Measurements from ENCODE around the gene NFIA. TPM values are rescaled to one million over a fixed set of nuclear protein-coding genes. Genes with fewer than 3 reads are reported as not detected.
A peak's percentile ranks its signal among the peaks of the same experiment; 100 is the strongest.

NFIA gene
- polyA plus RNA-seq, 1 donor, result 22.8 TPM

DNA sequence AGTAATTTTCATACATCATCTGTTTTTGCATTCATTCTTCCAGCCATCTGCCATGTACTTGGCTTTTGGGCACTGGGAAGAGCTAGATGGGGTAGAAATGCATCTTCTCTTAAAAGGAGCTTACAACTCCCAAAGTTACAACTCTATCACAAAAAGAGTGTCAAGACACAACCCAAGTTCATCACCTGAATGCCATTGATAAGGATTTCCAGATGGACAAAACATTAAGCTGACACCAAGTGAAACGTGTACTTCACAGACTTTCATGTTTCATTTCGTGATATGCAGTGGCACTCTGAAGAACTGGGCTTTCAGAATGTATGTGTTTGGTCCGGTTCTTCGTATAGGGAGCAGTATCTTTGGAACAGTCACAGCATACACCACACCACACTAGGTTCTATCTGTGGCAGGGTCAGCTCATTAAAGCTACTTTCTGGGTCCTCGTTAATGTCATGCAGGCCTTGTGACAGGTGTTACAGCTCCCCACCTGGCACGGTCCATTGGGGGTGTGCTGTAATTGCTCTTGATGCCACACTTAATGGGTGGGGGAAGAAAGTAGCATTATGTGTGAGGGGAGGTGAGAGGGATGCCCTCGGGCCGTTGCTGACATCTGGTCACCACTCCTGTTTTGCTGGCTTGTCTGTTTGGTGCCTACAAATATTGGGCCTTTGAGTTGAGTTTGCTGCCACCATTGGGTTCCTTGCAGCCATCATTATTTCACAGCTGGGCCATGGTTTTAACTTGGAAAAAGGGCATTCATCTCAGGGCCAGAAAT lies 164.9 kb downstream of the NFIA start:
- no peak for DNase-seq (ENCODE audit: low read depth)

DNA sequence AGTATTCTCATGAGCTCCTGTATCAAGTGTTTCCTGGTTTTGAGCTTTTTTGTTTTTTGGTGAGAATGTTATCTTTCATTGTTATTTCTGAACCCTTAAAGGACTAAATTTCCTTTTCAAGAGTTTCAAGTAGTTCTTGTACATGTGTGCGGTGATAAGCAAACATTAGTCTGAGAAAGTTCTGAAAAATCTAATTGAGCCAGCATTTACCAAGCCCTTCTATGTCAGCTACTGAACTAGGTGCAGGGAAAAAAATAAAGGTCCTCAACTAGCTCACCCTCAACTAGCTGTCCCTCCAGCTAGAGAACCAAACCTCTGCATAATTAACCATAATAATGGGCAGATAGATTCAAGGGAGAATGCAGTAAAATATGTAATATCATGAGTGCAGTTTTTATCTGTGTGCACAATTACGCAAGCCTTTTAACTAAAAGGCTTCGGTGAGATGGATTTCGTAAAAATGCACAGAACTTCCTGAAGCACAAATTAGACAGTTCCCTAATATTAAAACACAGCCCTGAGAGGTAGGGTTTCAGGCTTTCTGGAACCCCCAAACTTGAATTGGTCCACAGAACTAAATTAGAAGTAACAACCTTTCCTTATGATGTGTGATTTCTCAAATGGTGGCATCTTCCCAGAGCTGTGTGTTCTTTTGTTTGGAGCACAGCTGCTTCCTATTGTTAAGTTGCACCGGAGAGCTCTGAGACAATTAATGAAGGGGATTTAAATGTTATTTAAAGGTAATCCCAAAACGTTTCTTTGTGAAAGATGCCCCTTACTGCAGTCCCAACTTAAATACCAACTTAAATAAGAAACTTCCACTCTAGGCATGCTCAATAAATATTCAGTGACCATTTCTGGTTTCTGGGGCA lies 165.8 kb downstream of the NFIA start:
- no peak for DNase-seq (ENCODE audit: low read depth)

DNA sequence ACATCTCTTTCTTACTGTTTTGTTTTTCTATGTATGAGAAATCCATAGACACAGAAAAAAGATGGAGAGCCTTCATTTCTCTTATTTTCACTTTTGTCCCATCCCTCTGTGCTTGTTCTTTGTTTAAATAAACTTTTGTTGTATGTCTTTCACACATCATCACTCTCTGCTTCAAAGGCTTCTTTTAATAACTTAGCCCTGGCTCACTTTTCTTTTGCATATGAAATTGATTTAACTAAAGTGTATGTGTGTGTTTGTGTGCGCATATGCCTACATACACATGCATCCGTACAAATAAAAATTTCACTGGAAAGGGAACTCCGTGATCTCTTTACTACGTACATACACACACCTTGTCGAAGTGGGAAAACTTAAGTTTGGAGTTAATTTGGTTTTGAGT lies 168.6 kb downstream of the NFIA start:
- DNase-seq (ENCODE audit: low read depth), result no peak

DNA sequence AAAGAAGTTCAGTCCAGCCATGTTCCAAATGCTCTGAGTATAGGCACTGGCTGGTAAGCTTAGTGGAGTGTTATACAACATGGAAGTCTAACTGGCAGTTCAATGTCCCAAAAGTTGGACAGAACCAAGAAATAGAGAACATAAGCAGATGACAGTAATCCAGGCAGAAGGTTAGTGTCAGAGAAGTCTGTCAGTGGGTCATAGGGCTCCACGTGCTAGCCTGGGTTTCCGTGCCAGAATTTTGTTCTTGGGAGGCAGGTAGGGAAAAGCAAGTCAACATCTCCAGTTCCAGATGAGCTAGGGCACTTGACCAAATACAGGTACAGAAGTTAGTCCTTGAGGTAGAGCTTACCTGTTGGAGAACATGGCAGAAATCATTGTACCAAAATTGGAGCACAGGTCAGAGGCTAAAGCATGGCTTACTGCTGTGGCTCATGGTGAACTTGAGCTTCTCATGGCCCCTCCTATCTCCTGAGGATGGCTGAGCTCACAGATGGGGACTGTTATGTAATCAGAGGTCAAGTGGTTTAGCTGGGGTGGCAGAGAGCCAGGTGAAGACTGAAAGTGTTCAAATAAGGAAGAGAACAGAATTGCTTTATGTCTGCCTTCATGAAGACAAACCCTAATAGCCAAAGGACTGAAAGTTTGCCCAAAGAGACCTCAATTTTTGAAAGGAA lies 170.8 kb downstream of the NFIA start:
- no peak for DNase-seq (ENCODE audit: low read depth)

DNA sequence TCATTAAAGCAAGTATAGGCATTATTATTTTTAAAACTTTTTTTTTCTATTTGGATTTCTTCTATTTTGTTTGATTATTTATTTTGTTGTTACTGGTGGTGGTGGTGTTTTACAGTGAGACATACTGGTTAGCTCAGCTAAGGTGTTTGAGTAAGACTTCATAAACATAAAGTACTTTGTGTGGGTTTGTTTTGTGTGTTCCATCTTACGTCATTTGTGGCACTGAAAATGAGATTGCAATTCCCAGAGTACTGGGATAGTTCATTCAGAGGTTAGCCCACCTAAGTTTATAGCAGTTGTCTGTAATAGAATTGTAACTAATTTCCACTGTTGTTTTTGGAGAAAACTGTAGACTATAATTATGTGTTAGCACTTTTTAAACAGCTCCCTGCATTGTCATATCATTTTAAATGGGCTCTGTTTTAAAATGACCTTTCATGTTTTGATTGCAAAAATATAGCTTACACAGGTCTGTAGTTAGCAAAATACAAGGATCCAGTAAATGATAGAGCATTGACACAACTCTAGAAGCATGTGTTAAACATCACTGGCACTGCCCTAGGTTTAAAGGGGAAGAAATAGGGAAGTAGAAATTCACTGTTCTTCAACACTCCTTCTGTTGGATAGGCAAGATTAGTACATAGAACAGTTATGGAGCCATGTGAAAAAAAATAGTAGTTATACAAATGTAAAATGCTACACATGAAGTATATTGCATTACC lies 171.7 kb downstream of the NFIA start:
- no peak for DNase-seq (ENCODE audit: low read depth)

DNA sequence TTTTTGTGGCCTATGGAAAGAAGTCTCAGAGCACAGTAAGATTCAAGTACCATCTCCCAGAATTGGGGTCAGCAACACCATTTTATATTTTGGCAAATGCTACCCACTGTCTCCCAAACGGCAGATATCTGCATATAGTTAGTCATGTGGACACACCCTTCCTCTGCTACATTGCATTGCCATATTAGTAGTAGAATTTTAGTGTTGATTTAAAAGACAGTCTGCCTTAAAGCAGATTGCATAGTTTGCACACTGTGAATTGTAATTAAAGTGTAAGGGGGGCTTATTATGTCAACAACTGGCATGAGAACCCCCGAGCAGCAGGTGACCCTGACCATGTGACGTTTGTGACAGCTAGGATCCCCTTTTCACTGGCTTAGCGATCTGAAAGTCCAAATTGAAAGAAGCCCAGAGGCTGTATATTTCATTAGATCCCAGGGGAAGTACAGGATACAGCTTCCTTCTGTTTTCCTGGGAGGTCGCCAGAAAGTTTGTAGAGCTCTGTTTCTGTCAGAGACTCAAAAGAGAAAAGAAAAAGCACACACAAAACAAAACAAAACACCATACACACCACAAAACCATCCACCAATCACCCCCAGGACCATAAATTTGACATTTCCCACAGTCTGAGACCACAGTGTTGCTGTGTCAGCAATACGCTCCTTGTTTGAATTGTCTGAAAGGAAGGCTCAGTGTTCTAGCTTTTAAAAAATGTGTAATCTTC lies 172.4 kb downstream of the NFIA start:
- DNase-seq (ENCODE audit: low read depth), result peak; percentile 83

DNA sequence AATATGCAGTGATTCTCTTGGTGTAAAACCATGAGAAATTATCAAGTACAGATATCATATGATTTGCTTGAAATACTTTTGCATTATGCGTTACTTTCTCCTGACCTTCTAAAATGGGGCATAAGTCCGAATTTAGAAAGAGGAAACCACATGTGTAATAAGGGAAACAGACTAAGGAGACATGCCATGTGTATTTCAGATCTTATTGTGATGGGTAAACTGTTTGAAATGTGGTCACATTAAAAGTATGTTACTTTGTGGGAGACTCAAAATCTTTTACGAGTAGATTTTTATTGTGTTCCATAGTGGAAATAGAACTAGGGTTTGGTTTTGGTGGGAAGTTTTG lies 173.0 kb downstream of the NFIA start:
- no peak for DNase-seq (ENCODE audit: low read depth)

DNA sequence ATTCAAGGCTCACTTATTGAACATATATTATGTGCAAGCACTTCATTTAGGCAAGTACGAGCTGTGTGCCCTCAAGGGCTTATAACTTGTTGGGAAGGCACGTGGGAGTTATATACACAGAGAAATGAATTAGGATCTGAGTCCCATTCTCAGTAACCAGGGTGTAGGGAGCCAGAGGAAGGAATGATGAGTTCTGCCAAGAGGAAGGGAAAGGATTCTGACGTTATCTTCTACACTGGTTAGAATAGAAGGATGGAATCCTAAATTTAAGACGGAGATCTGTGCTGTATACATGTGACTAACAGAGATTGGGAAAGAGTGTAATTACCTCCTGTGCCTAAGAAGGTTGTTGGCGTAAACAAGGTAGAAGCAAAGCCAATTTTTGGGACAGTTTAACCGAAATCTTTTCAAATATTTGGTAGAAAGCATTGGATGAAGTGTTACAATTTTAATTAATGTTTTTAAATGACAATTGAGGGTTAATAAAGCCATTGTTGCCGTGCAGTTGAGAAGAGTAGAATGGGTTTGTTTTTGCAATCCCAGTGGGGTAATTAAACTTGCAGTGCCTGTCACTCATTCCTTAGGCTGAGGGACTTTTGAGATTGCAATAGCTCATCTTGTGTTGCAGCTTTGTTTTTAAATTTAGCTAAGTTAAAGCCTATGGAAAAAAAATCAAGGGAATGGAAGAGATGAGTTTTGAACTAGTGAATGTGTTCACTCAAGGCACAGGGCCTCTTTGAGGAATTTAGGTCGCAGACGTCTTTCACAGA lies 177.2 kb downstream of the NFIA start:
- DNase-seq (ENCODE audit: low read depth), result no peak

DNA sequence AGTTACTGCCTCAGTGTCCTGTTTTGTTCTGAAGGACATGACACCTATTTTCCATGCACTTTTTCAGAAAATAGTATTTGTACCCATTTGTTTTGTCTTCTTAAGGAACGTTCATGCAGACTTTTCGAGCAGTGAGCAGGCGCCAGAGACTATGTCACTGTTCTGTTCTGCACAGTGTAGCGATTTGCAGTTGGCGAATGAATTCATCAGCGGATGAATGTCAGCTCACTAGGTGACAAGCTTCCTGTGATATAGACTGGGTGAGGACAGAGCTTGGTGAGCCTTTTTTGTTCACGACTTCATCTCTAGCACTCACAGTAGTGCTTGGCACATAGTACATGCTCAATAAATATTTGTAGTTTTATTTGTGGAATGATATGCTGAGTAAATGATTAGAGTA lies 177.8 kb downstream of the NFIA start:
- no peak for DNase-seq (ENCODE audit: low read depth)

DNA sequence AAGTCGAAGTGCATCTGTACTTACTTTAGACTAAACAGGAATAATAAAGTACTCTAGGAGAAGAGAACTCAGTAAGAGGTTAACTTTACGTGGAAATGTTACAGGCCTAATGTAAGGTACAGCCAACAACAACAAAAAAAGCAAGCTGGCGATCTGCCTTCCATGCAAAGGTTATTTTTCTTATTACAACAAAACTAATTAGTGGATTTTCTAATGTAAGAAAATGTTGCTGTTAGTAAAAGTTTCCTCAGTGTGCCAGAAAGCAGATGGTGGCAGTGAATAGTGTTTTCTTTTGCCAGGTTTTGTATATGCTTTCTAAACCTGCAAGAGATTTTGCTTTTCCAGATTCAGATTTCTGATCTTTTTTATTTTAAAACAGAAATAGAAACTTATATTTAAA lies 179.2 kb downstream of the NFIA start:
- DNase-seq (ENCODE audit: low read depth), result no peak

DNA sequence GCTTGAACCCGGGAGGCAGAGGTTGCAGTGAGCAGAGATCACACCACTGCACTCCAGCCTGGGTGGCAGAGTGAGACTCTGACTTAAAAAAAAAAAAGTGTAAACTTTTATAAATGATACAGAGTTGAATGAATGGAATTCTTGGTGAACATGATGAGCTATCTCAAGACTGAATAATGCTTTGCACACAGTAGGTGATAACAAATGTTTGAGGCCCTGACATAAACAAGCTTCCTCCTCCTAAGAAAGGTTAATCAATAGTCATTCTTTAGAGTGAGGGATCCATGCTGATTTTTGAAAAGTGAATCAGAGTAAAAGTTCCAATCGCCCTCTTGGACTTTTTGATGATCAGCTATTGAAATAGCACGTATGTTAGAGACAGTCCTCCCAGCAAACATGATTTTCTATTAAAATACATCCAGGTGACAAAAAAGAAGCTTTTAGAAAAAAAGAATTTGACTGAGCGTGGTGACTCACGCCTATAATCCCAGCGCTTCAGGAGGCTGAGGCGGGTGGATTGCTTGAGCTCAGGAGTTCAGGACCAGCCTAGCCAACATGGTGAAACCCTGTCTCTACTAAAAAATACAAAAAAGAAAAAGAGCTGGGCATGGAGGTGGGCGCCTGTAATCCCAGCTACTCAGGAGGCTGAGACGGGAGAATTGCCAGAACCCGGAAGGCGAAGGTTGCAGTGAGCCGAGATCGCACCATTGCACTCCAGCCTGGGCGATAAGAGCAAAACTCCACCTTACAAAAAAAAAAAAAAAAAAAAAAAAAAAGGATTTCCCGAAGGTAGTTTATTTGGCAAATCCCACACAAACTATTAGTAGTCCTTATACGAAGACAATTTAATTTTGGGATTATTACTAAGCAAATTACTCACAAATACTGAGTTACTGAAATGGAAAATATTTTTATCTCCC lies 181.8 kb downstream of the NFIA start:
- DNase-seq (ENCODE audit: low read depth), result no peak

DNA sequence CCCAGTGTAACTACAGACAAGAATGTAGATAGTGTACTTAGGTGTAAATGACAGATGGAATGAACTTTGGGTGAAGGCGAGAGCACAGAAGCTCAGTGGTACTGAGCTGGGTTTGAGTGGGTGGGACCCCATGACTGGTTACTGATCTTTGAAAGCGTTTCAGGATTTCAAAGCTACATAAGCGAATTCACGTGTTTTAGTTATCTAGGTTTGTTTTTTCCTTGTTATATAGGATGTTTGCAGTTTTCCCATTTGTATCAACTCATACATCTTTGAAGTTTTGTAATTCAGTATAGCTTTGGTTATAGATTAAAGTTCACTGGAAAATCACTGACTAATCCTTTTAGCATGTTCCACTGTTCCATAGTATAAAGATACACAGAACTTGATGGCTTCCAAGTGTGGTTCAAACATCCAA lies 182.5 kb downstream of the NFIA start:
- DNase-seq (ENCODE audit: low read depth), result no peak

DNA sequence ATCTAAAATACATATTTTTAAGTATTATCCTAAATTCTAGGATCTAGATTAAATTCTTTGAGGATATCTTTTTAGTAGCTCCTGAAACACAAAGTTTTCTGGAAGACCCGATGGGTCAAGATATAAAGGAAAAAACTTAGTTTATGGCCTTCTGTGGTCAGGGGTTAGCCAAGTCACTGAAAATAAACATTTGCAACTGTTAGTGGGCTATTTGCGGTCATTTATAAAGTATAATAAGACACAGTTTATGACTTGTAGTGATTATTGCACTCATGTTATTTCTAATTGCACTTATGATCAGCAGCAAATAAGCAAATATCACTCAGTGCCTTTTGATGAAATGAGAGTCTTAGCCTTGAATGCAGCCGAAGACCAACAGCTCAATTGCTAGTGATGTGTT lies 183.3 kb downstream of the NFIA start:
- no peak for DNase-seq (ENCODE audit: low read depth)

DNA sequence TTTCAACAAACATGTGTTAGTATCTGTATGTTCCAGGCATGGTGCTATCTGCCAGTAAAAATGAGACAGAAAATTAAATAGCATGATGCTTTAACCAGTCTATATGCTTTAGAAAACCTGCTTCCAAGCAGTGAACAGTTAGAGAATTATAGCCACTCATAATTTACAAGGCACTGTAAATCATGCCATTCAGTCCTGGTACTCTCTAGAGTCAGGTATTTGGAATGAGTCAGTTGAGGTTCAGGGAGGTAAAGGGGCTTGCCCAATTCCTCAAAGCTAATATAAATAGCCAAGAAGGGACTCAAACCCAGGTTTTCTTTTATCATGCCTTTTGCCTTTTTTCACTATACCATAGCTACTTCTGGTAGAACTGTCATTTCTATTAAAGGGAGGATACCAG lies 184.4 kb downstream of the NFIA start:
- no peak for DNase-seq (ENCODE audit: low read depth)

DNA sequence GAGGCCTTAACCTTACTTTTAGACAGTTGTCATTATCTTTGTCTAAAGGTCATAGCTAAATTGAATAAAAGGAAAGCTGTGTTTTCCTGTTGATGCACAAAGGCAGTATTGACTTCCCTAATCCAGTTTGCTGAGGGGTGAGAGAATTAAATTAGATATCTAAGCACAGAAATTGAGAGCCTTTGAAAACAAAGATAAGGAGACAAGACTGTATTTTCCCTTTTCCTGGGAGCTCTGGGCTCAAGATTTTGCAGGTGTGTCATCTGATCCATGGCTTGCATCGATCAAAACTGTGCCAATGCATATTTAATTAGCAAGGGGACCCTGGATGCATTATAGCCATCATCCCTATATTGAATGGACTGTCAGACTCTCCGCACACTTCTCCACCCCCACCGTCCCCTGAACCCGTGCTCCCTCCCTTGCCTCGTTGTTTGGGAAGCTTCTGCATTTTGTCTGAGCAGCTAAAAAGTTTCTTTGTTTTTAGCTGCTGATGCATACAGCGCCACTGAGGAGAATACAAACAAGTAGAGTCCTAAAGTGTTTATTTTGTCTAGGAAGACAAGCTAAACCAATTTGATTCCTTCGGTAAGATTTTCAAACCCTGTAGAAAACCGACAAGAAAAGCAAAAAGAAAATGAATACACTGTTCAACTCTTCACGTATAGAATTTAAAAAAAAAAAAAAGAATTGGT lies 186.3 kb downstream of the NFIA start:
- no peak for DNase-seq (ENCODE audit: low read depth)

DNA sequence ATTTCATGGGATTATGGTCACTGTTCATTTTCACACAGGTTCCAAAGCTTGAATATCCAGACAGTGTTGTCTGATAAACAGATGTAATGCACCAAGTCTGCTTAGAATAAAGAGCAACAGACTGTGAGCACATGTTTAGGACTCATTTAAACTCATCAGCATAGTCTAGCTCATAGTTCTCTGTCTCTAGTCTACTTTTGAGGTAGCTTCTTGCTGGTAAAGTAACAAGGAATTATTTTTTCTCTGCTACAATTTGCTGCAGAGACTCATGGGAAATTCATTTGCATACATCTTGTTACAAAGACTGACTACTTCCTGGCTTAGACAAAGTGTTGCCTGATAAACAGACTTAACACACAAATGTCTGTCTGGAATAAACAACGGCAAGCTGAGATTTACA lies 187.2 kb downstream of the NFIA start:
- DNase-seq (ENCODE audit: low read depth), result no peak

DNA sequence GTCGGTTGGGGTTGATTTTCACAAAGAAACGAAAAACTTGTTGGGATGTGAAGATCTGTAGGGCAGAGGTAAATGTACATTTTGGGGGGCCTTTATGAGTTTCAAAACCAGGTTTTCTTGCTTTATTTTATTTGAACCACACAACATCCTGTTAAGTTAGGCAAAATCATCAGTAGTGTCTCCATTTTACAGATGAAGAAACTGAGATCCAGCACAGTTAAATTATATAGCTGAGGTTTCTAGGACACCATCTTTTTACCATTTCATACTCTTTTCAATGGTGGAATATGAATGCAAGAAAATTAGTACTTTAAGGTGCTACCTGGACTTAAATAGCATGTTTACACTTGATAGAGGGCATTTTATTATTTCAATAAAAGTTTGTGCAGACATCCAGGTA lies 187.7 kb downstream of the NFIA start:
- no peak for DNase-seq (ENCODE audit: low read depth)

DNA sequence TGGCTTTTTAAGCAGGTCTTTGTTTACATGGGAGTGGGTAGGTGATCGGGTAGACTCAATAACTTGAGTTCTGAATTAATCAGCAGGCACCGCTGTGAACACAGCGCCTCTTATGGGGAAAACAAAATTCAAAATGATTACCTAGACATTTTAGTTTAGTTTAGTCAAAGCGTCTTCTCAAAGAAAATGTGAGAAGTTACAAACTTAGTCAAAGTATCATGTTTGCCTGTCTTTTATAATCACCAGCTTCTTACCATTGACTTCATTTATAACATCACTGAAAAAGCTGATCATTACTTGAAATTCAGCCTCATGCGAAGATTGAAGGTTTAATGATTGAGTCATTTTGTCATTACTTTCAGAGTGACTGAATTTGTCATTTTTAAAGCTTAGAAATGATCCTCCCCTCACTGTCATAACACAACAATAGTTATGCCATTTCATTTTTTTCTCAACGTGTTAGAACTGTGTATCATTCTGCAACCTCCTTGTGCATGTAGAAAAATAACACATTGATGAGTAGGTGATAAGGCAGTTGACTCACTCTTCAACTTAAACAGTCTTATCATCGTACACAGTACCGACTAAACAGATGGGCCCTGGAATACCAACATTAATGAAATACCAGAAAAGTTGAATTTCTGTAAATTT lies 188.5 kb downstream of the NFIA start:
- DNase-seq (ENCODE audit: low read depth), result no peak

Data from forelimb muscle (tissue), 1 donor.